Measurements from ENCODE around the gene PREP.
"Not testable (repeated sequence)": the region's sequence is repeated elsewhere in the genome, so short reads cannot be mapped to it uniquely, and the experiment has no call there.

Gene PREP

GRCh38 chr6:105345506-105345905 lies 57.4 kb downstream of the PREP start:
- DNase-seq (ENCODE audit: low read depth in 2 of 3, low spot score in 2 of 3) = no peak

- no peak for DNase-seq (ENCODE audit: low read depth in 2 of 3, low spot score in 2 of 3)
Measured at GRCh38 chr6:105344881-105345370, 58.0 kb downstream of the PREP start.

GRCh38 chr6:105338350-105338983 lies 64.4 kb downstream of the PREP start:
- not testable (repeated sequence) for DNase-seq (ENCODE audit: low read depth in 2 of 3, low spot score in 2 of 3)

- no peak for DNase-seq (ENCODE audit: low read depth in 2 of 3, low spot score in 2 of 3)
Measured at GRCh38 chr6:105336986-105337385, 65.9 kb downstream of the PREP start.

- no peak for DNase-seq (ENCODE audit: low read depth in 2 of 3, low spot score in 2 of 3)
Measured at GRCh38 chr6:105332576-105332975, 70.3 kb downstream of the PREP start.

- no peak for DNase-seq (ENCODE audit: low read depth in 2 of 3, low spot score in 2 of 3)
Measured at GRCh38 chr6:105331927-105332326, 71.0 kb downstream of the PREP start.

- no peak for DNase-seq (ENCODE audit: low read depth in 2 of 3, low spot score in 2 of 3)
Measured at GRCh38 chr6:105330913-105331312, 72.0 kb downstream of the PREP start.

- DNase-seq (ENCODE audit: low read depth in 2 of 3, low spot score in 2 of 3) = no peak
Measured at GRCh38 chr6:105330364-105330763, 72.5 kb downstream of the PREP start.

- DNase-seq (ENCODE audit: low read depth in 2 of 3, low spot score in 2 of 3) = no peak
Measured at GRCh38 chr6:105326833-105327770, 75.8 kb downstream of the PREP start.

- no peak for DNase-seq (ENCODE audit: low read depth in 2 of 3, low spot score in 2 of 3)
Measured at GRCh38 chr6:105326216-105326615, 76.7 kb downstream of the PREP start.

GRCh38 chr6:105324386-105324950 lies 78.4 kb downstream of the PREP start:
- DNase-seq (ENCODE audit: low read depth in 2 of 3, low spot score in 2 of 3) = no peak

GRCh38 chr6:105322499-105323225 lies 80.2 kb downstream of the PREP start:
- no peak for DNase-seq (ENCODE audit: low read depth in 2 of 3, low spot score in 2 of 3)

GRCh38 chr6:105321728-105322127 lies 81.2 kb downstream of the PREP start:
- DNase-seq (ENCODE audit: low read depth in 2 of 3, low spot score in 2 of 3) = no peak

GRCh38 chr6:105321207-105321606 lies 81.7 kb downstream of the PREP start:
- DNase-seq (ENCODE audit: low read depth in 2 of 3, low spot score in 2 of 3) = no peak

GRCh38 chr6:105320765-105321164 lies 82.1 kb downstream of the PREP start:
- DNase-seq (ENCODE audit: low read depth in 2 of 3, low spot score in 2 of 3) = no peak

- no peak for DNase-seq (ENCODE audit: low read depth in 2 of 3, low spot score in 2 of 3)
Measured at GRCh38 chr6:105320271-105320670, 82.6 kb downstream of the PREP start.

GRCh38 chr6:105319331-105319730 lies 83.6 kb downstream of the PREP start:
- no peak for DNase-seq (ENCODE audit: low read depth in 2 of 3, low spot score in 2 of 3)

GRCh38 chr6:105318660-105319059 lies 84.2 kb downstream of the PREP start:
- no peak for DNase-seq (ENCODE audit: low read depth in 2 of 3, low spot score in 2 of 3)

- DNase-seq (ENCODE audit: low read depth in 2 of 3, low spot score in 2 of 3) = no peak
Measured at GRCh38 chr6:105317607-105318533, 85.0 kb downstream of the PREP start.

GRCh38 chr6:105313211-105313610 lies 89.7 kb downstream of the PREP start:
- DNase-seq (ENCODE audit: low read depth in 2 of 3, low spot score in 2 of 3) = no peak
